ENCODE data around the gene CTBP2.

Gene CTBP2

GRCh38 chr10:125000366-125001312, 159.7 kb downstream of the CTBP2 start:
- H3K36me3 Mint-ChIP-seq (ENCODE audit: low read depth) = peaks cover 25% of the 10 kb centered on the region
- DNase-seq = no peak

GRCh38 chr10:124999433-125000365, 160.7 kb downstream of the CTBP2 start:
- H3K9me3 Mint-ChIP-seq = no peaks in the 10 kb centered on the region
- H3K4me1 Mint-ChIP-seq = no peaks in the 10 kb centered on the region
- H3K4me3 Mint-ChIP-seq = no peak overlapping the region
- H3K36me3 Mint-ChIP-seq (ENCODE audit: low read depth) = peaks cover 33% of the 10 kb centered on the region
- TF ChIP-seq CTCF (IDR thresholded peaks at IDR 0.05) = no peak
- no peak for DNase-seq
- H3K27ac Mint-ChIP-seq = peak overlapping the region; percentile 79
- H3K27me3 Mint-ChIP-seq (ENCODE audit: low read depth, poor library complexity) = no peaks in the 10 kb centered on the region

More at GRCh38 chr10:125000366-125001312, 159.7 kb downstream of the CTBP2 start:
- Mint-ChIP-seq H3K27me3 (ENCODE audit: low read depth, poor library complexity) (no peaks in the 10 kb centered on the region), H3K4me1 (no peaks in the 10 kb centered on the region), H3K27ac (no peak overlapping the region), H3K4me3 (no peak overlapping the region), H3K9me3 (no peaks in the 10 kb centered on the region)
- TF ChIP-seq CTCF (IDR thresholded peaks at IDR 0.05) = no peak

- Mint-ChIP-seq H3K27ac (no peak overlapping the region), H3K36me3 (ENCODE audit: low read depth) (peaks cover 42% of the 10 kb centered on the region), H3K27me3 (ENCODE audit: low read depth, poor library complexity) (no peaks in the 10 kb centered on the region), H3K9me3 (no peaks in the 10 kb centered on the region), H3K4me1 (no peaks in the 10 kb centered on the region), H3K4me3 (no peak overlapping the region)
- TF ChIP-seq CTCF (IDR thresholded peaks at IDR 0.05) = no peak
- DNase-seq = no peak
Measured at GRCh38 chr10:124998624-124999291, 161.6 kb downstream of the CTBP2 start.

- H3K4me3 Mint-ChIP-seq = no peak overlapping the region
- no peaks in the 10 kb centered on the region for H3K27me3 Mint-ChIP-seq (ENCODE audit: low read depth, poor library complexity)
- no peaks in the 10 kb centered on the region for H3K4me1 Mint-ChIP-seq
- peaks cover 50% of the 10 kb centered on the region for H3K36me3 Mint-ChIP-seq (ENCODE audit: low read depth)
- no peak for TF ChIP-seq CTCF (IDR thresholded peaks at IDR 0.05)
- no peak for DNase-seq
- H3K27ac Mint-ChIP-seq = peak overlapping the region; percentile 63
- no peaks in the 10 kb centered on the region for H3K9me3 Mint-ChIP-seq
Measured at GRCh38 chr10:124997771-124998623, 162.4 kb downstream of the CTBP2 start.

- Mint-ChIP-seq H3K9me3 (no peaks in the 10 kb centered on the region), H3K27ac (peak overlapping the region; percentile 63), H3K27me3 (ENCODE audit: low read depth, poor library complexity) (no peaks in the 10 kb centered on the region), H3K4me1 (no peaks in the 10 kb centered on the region), H3K36me3 (ENCODE audit: low read depth) (peaks cover 57% of the 10 kb centered on the region), H3K4me3 (no peak overlapping the region)
- no peak for TF ChIP-seq CTCF (IDR thresholded peaks at IDR 0.05)
- DNase-seq = no peak
Measured at GRCh38 chr10:124997306-124997705, 163.1 kb downstream of the CTBP2 start.

Measured in nephron progenitor cell (in vitro differentiated cells).